Retinal pigment epithelial cell (primary cell): Measurements from ENCODE around the gene OPRL1.

Source experiments
- DNase-seq: peaks from one replicate; pipeline ENCODE4 v3.0.0-alpha.2; 2010; ENCODE audit warnings: low read depth
- H3K4me3 ChIP-seq: 2 replicates; pipeline ENCODE4 v1.5.1; 2011; ENCODE audit warnings: mild to moderate bottlenecking, low read length, control low read depth, moderate library complexity
- TF ChIP-seq, protein P1 (sequence below): conservative IDR thresholded peaks from 2 replicates; pipeline ENCODE4 v1.5.1; 2011; ENCODE audit warnings: low read depth, low read length, control low read depth, inconsistent platforms

Gene OPRL1

DNA sequence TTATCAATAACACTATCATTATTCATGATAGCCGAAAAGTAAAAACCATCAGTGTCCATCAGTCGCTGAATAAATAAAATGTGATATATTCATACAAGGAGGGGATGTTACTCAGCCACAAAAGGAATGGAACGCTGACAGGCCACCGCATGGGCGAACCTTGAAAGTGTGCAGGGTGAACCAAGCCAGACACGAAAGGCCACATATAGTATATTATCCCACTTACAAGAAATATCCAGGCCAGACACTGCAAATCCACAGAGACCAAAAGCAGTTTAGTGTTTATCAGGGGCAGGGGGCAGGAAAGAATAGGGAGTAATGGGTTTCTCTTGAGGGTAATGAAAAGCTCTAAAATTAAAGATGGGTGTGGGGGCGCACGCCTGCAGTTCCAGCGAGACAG lies 36.1 kb upstream of the OPRL1 start:
- DNase-seq, result no peak
- TF ChIP-seq, protein P1, sequence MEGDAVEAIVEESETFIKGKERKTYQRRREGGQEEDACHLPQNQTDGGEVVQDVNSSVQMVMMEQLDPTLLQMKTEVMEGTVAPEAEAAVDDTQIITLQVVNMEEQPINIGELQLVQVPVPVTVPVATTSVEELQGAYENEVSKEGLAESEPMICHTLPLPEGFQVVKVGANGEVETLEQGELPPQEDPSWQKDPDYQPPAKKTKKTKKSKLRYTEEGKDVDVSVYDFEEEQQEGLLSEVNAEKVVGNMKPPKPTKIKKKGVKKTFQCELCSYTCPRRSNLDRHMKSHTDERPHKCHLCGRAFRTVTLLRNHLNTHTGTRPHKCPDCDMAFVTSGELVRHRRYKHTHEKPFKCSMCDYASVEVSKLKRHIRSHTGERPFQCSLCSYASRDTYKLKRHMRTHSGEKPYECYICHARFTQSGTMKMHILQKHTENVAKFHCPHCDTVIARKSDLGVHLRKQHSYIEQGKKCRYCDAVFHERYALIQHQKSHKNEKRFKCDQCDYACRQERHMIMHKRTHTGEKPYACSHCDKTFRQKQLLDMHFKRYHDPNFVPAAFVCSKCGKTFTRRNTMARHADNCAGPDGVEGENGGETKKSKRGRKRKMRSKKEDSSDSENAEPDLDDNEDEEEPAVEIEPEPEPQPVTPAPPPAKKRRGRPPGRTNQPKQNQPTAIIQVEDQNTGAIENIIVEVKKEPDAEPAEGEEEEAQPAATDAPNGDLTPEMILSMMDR, result no peak
- no peak overlapping the region for H3K4me3 ChIP-seq

DNA sequence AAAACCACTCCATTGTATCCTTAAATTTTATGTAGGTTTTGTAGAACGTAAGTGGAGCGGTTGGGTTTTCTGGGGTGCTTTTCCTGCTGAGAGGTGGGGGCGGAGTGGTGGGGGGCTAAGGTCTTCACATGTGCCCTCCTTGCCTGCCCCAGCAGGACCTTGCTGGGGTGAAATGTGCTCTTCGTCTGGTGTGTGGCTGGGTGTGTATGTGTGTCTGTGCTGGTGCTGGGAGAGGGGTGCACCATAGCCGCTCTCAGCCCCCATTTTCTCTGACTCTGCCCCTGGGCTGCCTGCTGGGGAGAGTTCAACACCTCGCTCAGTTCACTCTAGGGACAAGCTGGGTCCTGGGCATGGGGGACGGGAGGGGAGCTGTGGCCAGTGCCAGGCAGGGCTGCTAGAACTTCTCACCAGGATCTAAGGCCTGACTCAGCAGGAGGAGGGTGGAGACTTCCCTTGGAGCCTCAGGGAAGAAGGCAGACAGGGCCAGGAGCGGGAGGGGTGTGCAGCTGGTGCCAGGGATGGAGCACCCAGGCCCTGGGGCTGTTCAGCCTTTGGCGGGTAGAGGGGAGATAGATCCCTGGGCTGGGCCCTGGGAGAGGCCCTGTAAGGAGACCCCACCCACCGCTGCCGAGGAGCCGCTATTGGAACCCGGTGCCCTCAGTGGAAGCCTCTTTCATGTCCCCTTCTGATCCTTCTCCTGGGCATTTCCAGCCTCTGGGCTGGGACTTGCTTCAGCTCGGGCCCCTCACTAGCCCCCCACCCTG lies 35.2 kb upstream of the OPRL1 start:
- TF ChIP-seq, protein P1, result no peak
- DNase-seq, result no peak
- H3K4me3 ChIP-seq, result no peak overlapping the region

DNA sequence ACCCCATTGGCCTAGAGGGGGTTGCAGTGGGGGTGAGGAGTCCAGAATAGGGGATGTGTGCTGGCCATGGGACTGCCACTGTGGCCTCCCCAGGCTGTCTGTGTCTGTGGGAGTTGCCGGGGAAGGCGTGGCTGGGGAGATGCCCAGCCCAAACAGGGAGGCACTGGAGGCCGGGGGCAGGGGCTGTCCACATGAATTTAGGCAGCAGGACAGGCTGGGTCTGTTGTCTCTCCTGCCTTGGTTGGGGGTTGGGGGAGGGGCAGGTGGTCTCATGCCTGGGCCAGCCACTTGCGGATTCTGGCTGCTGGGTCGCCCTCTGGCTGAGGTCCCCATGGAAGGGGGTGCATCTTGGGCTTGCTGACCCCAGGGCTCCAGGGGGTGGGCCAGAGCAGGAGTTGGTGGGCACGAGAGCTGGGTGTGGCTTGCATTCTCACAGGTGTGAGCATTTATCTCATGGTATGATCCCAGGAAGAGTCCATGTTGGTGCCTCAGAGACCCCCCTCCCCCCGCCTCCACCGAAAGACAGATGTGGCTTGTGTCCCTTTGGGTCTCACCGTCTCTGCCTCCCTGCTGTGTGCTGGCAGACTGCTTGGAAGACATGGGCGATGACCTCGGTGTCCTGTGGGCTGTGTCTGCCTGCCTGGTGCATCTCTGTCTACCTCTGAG lies 34.4 kb upstream of the OPRL1 start:
- TF ChIP-seq, protein P1, result no peak
- no peak overlapping the region for H3K4me3 ChIP-seq
- no peak for DNase-seq

DNA sequence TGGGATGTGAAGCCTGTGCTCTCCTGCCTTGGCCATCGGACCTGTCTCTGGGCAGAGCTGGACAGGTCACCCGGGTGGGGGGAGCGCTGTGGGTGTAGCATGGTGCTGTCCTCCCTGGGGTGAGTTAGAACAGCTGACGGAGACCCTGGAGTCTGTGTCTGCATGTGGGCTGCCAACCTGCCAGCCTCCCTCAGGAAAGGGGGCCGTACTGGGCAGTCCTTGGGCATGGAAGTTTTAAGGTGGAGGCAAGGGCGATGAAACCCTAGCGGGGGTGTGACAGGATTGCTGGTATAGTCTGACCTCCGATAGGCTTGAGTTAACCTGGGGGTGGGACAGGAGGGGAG lies 32.9 kb upstream of the OPRL1 start:
- no peak overlapping the region for H3K4me3 ChIP-seq
- no peak for DNase-seq
- TF ChIP-seq, protein P1, result no peak

DNA sequence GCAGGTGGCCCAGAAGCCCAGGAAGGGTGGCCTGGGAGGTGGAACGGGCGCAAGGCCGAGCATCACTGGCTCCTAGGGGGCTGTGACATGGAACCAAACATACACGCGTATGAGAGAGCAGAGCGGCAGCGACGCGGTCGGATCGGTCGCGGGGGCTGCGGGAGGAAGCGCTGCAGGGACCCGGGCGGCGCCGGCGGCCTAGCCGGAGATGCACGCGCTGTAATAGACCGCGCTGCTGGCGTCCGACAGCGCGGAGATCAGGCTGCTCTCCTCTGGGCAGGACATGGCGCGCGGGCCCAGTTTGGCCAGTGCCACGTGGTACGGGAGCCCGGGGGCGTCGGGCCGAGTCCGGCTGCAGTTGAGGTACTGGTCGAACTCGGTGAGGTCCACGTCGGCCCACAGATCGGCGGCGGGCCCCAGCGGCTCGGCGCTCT lies 31.9 kb upstream of the OPRL1 start:
- DNase-seq, result no peak
- TF ChIP-seq, protein P1, result no peak
- H3K4me3 ChIP-seq, result no peak overlapping the region

DNA sequence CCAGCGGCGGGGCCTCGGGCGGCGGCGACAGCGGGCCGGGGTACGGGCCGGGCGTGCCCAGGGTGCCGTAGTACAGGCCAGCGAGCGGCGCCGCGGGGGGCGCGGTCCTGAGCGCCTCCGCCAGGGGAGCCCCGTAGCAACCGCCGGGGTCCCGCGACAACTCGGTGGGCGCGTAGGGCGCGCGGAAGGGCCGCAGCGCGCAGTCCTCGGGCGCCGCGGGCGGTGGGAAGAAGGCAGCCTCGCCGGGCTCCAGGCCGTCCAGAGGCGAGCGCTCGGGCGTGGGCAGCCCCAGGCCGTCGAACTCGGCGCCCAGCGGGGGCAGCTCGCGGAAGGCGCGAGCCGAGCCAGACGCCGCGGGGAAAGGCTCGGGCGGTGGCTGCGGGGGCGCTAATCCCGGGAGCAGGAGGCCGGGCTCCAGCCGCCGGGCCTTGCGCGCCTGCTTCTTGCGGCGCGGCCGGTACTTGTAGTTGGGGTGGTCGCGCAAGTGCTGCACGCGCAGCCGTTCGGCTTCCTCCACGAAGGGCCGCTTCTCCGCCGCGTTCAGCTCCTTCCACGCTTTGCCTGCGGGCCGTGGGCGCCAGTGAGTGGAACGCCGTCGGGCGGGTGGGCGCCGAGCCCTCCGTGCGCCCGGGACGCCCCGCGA lies 31.4 kb upstream of the OPRL1 start:
- H3K4me3 ChIP-seq, result no peak overlapping the region
- no peak for DNase-seq
- TF ChIP-seq, protein P1, result no peak
